OCI-LY1 (cell line): Measurements from ENCODE around the gene SOCS4.

ENCODE experiments used
- EZH2 ChIP-seq: fragments of 200-600 bp; sonication (generic), shearing (Covaris generic); IDR thresholded peaks from 2 replicates; pipeline ENCODE4 v1.8.0; 2017; ENCODE audit warnings: borderline replicate concordance, mixed run types, mild to moderate bottlenecking, antibody characterized with exemption, low read length, moderate library complexity, mixed read lengths
- TF ChIP-seq, protein P1 (sequence below): fragments of 200-600 bp; sonication (generic), shearing (Covaris generic); IDR thresholded peaks from 2 replicates; pipeline ENCODE4 v1.5.1; 2017; ENCODE audit warnings: mild to moderate bottlenecking, antibody characterized with exemption, low read length, moderate library complexity, mixed read lengths

DNA sequence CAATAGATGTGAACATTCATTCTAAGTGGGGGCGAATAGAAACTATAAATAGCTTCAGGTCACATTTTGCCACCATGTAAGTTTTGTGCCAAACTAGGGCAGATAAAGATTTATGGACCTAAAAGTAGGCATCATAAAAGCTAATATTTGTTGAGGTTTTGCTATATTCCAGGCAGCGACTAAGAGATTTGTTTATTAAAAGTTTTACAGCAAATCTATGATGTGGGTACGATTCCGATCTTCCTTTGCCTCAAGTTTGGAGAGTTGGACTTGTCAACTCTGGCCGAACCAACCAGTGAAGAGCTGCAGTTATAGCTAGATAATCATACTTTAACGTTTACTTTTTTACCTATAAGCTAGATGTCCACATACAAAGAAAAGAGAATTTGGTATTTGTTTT, 26.0 kb downstream of the SOCS4 start:
- TF ChIP-seq, protein P1, sequence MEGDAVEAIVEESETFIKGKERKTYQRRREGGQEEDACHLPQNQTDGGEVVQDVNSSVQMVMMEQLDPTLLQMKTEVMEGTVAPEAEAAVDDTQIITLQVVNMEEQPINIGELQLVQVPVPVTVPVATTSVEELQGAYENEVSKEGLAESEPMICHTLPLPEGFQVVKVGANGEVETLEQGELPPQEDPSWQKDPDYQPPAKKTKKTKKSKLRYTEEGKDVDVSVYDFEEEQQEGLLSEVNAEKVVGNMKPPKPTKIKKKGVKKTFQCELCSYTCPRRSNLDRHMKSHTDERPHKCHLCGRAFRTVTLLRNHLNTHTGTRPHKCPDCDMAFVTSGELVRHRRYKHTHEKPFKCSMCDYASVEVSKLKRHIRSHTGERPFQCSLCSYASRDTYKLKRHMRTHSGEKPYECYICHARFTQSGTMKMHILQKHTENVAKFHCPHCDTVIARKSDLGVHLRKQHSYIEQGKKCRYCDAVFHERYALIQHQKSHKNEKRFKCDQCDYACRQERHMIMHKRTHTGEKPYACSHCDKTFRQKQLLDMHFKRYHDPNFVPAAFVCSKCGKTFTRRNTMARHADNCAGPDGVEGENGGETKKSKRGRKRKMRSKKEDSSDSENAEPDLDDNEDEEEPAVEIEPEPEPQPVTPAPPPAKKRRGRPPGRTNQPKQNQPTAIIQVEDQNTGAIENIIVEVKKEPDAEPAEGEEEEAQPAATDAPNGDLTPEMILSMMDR = no peak
- no peak for TF ChIP-seq EZH2
